ENCODE measurements around the gene GJC2. TPM values are rescaled to one million over a fixed set of nuclear protein-coding genes. Genes with fewer than 3 reads are reported as not detected.

GJC2 gene
- total RNA-seq, 1 donor from 2014 or later = 2.6 TPM

GRCh38 chr1:228144193-228144992 is 5.3 kb upstream of the GJC2 start:
- no peak for DNase-seq (ENCODE audit: low spot score)

GRCh38 chr1:228144993-228145343 is 4.8 kb upstream of the GJC2 start:
- no peak for DNase-seq (ENCODE audit: low spot score)

GRCh38 chr1:228145463-228146416 is 4.0 kb upstream of the GJC2 start:
- no peak for DNase-seq (ENCODE audit: low spot score)

DNA sequence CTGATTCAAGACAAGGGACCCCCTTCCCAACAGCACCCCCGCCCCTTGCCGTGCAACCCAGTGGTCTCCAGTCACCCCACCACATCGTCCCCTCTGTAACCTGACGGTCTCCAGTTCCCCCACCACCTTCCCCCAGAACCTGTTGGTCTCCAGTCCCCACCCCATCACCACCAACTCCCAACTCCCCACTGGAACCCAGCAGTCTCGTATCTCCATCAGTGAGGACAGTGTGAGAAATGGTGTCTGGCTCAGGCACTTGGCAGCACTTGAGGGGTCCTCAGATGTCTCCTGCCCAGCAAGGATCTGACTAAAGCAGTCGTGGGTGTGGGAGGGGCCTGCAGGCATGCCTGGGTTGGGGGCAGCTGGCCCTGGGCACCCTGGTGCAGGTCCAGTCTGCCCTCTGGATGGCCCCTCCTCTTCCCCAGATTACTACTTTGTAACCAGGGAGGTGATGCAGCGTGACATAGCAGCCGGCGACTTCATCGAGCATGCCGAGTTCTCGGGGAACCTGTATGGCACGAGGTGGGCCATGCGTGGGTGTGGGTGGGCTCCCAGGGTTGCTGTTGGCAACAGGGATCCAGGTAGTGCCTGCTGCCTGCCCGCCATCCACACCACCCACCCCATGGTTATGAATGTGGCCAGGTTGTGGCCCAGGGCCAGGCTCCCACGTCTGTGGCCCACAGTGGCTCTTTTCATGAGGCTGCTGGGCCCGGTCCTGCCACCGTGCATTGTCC is 3.1 kb upstream of the GJC2 start:
- no peak for DNase-seq (ENCODE audit: low spot score)

DNA sequence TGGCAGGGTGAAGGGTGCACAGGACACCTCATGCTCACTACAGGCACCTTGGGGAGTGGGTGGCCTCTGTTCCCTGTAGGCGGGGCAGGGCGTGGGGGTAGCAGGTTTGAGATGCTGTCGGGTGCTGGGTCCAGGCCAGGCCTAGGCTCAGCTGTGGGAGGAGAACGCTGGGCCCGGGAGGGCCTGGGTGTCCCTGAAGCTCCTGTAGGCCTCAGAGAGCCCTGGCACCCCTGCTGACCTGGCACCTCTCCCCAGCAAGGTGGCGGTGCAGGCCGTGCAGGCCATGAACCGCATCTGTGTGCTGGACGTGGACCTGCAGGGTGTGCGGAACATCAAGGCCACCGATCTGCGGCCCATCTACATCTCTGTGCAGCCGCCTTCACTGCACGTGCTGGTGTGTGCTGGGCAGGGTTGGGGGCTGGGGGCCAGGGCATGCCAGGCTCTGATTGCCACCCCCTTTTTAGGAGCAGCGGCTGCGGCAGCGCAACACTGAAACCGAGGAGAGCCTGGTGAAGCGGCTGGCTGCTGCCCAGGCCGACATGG is 2.5 kb upstream of the GJC2 start:
- DNase-seq (ENCODE audit: low spot score) = peak; percentile 88

DNA sequence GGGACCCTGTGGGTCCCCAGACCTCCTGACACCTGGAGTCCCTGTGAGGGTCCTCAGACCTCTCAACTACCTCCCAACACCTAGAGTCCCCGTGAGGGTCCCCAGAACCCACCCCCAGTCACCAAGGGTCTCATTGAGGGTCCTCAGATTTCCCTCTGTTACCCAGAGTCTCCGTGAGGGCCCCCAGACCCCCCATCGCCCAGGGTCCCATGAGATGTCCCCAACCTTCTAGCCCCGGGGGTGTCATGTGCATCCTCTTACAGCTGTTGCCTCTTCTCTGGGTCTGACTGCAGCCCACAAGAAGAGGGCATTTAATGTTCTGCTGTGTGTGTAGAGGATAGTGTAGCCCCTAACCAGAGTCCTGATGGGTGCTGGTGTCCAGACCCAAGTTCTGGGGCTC is 2.0 kb upstream of the GJC2 start:
- no peak for DNase-seq (ENCODE audit: low spot score)

DNA sequence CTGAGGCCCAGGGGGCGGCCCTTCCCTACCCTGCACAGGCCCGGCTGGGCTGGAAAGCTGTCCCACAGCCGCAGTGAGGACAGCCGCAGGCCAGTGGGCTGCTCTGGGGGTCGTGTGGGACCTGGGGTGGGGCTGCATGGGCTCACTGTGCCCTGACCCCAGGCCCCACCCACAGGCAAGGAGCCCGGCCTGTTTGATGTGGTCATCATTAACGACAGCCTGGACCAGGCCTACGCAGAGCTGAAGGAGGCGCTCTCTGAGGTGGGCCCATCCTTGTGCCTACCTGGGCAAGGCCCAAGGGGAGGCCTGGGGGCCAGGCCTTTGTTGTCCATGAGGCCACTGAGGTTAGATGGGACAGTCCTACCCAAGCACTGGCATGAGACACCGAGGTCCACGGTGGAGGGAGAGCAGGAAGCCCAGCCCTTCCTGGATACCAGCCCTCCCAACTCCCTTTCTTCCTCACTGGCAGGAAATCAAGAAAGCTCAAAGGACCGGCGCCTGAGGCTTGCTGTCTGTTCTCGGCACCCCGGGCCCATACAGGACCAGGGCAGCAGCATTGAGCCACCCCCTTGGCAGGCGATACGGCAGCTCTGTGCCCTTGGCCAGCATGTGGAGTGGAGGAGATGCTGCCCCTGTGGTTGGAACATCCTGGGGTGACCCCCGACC is 1.4 kb upstream of the GJC2 start:
- DNase-seq (ENCODE audit: low spot score) = peak; percentile 74

DNA sequence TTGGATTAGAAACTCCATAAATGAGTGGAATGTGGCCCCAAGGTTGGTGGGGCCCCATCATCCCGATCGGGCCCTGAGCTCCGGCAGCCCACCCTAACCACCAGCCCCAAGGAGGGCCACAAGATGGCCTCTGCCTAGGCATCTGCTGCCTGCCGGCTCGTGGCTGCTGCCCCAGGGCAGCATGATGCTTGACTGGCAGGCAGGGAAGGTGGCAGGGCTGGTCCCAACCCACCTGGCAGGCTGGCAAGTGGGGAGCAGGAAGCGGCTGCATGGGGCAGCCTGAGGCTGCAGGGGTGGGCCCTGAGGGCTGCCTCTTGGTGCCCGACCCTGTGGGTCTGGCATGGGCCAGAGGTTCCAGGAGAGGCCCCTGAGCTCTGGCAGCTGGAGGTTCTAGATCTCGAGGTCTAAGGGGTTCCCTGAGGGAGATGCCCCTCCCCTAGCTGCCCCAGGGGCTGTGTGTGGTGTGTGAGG is 760 bp upstream of the GJC2 start:
- DNase-seq (ENCODE audit: low spot score) = peak; percentile 85

DNA sequence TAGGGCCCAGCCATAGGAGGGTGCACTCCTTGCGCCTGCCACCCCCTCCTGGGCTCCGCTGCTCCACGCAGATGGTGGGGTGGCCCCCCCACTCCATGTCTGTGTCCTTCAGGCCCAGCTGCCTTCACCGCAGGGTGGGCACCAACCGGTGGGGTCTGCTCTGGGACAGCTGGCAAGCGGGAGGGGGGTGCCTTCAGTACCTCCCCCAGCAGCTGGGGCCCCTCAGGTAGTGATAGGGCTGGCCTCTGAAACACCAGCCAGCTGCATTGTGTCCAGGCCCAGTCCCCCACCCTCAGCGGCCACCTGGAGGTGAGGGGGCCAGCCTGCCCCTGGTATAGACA is 360 bp downstream of the GJC2 start:
- DNase-seq (ENCODE audit: low spot score) = peak; percentile 86

- DNase-seq (ENCODE audit: low spot score) = peak; percentile 89
Measured at GRCh38 chr1:228150461-228151179, 890 bp downstream of the GJC2 start.

DNA sequence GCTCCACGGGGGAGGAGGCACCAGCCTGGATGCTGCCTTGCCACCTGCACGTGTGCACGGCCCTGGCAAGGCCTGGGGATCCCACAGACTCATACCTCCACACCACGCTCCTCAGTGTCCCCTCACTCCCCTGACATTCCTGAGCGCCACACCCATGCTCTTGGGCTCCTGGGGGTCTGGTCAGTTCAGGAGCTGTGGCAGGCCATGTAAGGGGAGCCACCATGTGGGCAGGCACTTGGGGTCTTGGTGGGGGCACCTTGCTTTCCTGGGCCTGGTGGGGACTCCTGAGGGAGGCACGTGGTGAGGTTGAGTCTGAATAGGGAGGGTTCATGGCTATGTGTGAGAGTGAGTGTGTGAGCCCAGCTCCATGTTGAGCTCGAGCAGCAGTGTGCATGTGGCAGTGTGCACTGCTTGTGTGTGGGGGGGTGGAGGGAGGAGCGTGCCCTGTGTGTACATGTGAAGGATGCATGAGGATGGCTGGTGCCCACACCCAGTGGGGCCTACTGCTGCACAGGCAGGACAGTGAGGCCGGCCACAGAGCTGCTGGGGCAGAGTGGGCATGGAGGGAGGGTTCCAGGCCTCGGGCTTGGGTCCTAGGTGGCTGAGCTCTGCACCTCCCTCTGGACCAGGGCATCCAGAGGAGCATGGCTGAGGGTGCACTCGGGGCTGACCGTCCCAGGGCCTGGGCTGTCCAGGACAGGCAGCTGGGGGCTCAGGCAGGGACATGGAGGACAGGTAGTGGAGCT is 1.6 kb downstream of the GJC2 start:
- DNase-seq (ENCODE audit: low spot score) = no peak

DNA sequence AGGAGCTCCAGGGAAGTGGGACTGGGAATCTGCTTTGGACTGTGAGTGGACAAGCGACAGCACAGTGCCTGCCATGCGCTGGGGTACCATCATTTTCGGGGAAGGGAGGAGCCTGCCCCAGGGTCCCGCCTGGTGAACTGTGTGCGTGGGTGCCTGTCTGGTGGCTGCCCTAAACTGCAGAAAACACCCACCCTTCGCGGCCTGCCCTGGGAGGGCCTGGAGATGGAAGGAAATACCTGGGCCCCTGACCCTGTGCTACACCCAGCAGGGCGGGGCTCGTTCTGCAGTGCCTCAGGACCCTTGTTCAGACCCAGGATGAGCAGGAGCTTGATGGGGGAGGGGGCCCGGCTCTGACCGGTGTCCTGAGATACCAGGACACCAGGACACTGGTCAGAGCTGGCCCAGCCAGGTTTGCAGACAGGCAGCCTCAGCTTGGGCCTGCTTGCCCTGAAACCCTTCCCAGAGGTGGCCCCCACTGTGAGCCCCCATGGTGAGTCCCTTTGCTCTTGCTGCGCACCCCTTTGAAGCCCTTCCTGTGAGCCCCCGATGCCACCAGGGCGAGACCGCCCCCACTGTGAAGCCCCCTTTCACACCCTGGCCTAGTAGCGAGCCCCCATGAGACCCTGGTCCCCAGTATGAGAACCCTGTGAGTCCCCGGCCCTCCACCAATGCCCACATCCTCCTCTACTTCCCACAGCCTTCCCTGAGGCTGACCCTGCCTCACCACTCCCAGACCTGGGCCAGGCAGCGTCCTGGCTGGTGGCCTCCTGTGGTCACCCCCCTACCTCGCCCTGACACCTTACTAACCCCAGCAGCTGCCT is 2.6 kb downstream of the GJC2 start:
- no peak for DNase-seq (ENCODE audit: low spot score)

DNA sequence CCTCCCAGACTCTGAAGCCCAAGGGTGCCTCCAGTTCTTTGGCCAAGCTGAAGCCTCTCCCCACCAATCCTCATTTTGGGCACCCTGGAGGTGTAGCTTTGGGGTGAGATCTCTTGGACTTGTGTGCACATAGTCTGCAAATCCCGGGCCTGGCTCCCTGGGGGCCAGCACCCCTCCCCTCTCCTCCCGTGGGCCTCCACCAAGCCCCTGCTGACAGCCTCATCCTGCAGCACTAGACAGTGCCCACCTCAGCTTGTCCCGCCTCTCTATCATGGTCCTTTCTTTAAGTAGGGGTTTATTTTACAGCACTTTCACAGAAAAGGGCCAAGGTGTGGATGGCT is 3.2 kb downstream of the GJC2 start:
- no peak for DNase-seq (ENCODE audit: low spot score)

DNA sequence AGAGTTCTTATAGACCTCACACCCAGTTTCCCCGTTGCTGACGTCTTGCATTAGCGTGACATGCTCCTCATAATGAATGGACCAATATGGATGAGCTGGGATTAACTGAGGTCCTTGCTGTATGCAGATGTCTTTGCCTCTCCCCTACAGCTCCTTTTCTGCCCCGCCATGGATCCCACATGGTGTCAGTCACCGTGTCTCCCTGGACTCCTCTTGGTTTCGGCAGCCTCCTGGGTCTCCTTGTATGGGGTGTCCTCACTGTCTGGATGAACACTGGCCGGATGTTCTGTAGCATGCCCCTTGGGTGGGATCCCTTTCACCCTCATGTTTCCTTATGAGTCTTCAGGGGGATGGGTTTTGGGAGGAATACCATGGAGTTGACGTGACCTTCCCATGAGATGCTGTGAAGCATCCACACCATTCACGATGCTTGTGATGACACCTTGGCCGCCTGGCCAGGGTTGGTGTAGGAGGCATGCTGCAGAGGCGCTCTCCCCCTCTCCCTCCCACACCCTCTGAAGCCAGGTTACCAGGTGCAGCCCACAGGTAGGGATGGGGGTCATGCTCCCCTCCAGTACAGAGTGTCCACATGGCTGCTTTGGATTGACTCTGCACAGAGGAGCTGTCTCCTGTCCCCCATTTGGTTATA is 4.4 kb downstream of the GJC2 start:
- DNase-seq (ENCODE audit: low spot score) = no peak

GRCh38 chr1:228154670-228155571 is 5.2 kb downstream of the GJC2 start:
- DNase-seq (ENCODE audit: low spot score) = no peak

- no peak for DNase-seq (ENCODE audit: low spot score)
Measured at GRCh38 chr1:228155596-228156514, 6.1 kb downstream of the GJC2 start.

Measured in mesenteric fat pad (tissue), 1 donor.